Tracheal epithelial cell (primary cell): ENCODE measurements around the gene RNASE9. TPM values are rescaled to one million over a fixed set of nuclear protein-coding genes. Genes with fewer than 3 reads are reported as not detected.

ENCODE experiments used
- total RNA-seq: library from RNA; depleted of rRNA; stranded (reverse); fragments of >200 nt; gene quantifications from 2 replicates; pipeline ENCODE4 v1.2.1, GENCODE V29; 2014

Gene RNASE9
- total RNA-seq, result under 0.01 TPM in 1 of 2 replicates, not detected in the other

DNA sequence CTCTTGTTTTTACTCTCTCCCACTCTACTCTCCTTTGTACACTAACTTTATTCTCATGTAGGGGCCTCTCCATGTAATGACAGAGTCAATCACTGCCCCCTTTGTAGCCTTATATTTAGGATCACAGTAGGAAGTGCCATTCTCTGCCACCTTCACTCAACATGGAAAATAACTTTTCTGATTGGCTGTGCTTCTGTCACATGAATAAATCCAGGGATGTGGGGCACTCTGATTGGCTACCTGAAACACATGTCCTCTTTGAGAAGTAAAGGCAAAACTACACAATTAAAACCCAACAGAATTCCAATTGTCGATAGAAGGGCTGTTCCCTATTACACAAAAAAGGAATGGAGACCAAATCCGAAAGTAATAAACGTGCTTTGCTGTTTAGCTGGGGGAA lies at the start of gene RNASE9:
Gene RNASE9, minus strand, starts transcription at position 87 of the 400 bp plus-strand sequence.

GRCh38 chr14:20591235-20591634 lies 30.4 kb upstream of the RNASE9 start, which contains the start of gene RNASE12:
TSS of gene RNASE12 (minus strand) at chr14:20591376. CDS start at chr14:20590723, 653 bp downstream.

DNA sequence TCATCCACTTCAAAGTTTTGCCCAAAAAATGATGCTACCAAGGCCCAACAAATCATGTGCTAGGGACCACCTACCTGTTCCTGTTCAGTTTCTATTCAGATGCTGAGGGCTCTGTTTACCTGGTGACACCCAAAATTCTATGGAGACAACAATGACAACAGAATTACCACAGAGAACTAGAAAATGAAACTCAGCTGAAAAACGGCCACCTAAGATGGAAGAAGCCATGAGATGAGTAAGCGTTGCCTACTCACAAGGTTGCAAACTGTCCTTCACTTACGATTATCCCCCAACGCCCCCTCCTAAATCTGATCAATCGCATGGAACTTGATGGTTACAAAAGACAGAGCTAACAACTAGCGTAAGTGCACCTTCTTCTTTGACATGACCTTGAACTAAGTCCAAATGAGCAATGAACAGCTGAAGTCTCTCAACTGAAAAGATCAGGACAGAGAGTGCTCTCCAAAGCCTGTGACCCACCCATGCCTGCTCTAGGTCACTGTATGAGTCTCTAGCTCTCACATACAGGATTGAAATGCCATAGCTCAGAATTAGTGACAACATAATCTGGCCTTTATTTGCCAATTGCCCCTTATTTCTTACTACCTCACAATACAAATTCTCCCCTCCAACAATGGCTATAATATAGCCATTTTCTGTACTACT lies 26.8 kb upstream of the RNASE9 start, which contains the start of gene RNASE11:
Gene RNASE11, minus strand, starts transcription at position 513 of the 666 bp plus-strand sequence.

Other genes starting within 250 kb of the RNASE9 start
- gene CCNB1IP1, start 227.8 kb downstream of the RNASE9 start, total RNA-seq, result 110 and 144 TPM in 2 replicates
- gene PARP2, start 217.4 kb downstream of the RNASE9 start, total RNA-seq, result 2.6 and 4.1 TPM in 2 replicates
- 15.6 and 17.6 TPM in 2 replicates for gene TEP1, start 147.5 kb downstream of the RNASE9 start, total RNA-seq
- gene KLHL33, start 124.9 kb downstream of the RNASE9 start, total RNA-seq, result not detected in 2 replicates
- 16.2 and 19.3 TPM in 2 replicates for gene OSGEP, start 106.2 kb downstream of the RNASE9 start, total RNA-seq
- 43.4 and 45.2 TPM in 2 replicates for gene APEX1, start 105.8 kb downstream of the RNASE9 start, total RNA-seq
- gene PIP4P1, start 99.6 kb downstream of the RNASE9 start, total RNA-seq, result 16.4 and 23.4 TPM in 2 replicates
- 95.3 and 110 TPM in 2 replicates for gene PNP, start 91.6 kb downstream of the RNASE9 start, total RNA-seq
- not detected in 2 replicates for gene RNASE10, start 55.5 kb downstream of the RNASE9 start, total RNA-seq
- gene RNASE11, start 27.0 kb upstream of the RNASE9 start, total RNA-seq, result not detected in 2 replicates
- not detected in 2 replicates for gene RNASE12, start 30.3 kb upstream of the RNASE9 start, total RNA-seq
- not detected in 2 replicates for gene OR6S1, start 80.6 kb upstream of the RNASE9 start, total RNA-seq
- 7.2 and 10.1 TPM in 2 replicates for gene RNASE4, start 123.5 kb upstream of the RNASE9 start, total RNA-seq
- 4.9 and 7.2 TPM in 2 replicates for gene ANG, start 127.7 kb upstream of the RNASE9 start, total RNA-seq
- not detected in 2 replicates for gene EDDM3A, start 184.8 kb upstream of the RNASE9 start, total RNA-seq
- gene EDDM3B, start 207.4 kb upstream of the RNASE9 start, total RNA-seq, result not detected in 2 replicates
- gene RNASE6, start 220.2 kb upstream of the RNASE9 start, total RNA-seq, result not detected in 2 replicates
- 0.72 TPM in 1 of 2 replicates, not detected in the other for gene RNASE1, start 241.8 kb upstream of the RNASE9 start, total RNA-seq